Epithelial cell of esophagus (primary cell): ENCODE measurements around the gene SVBP.

Source experiments
- DNase-seq: peaks from one replicate; pipeline ENCODE4 v3.0.0; 2010; ENCODE audit warnings: low read depth
- H3K4me3 ChIP-seq: 2 replicates; pipeline ENCODE4 v1.5.1; 2011; ENCODE audit warnings: mild to moderate bottlenecking, low read length, control low read depth
- TF ChIP-seq, protein P1 (sequence below): IDR thresholded peaks from 2 replicates; pipeline ENCODE4 v1.5.1; 2011; ENCODE audit warnings: low read depth, mild to moderate bottlenecking, low read length, control low read depth, inconsistent platforms; ENCODE audit not compliant: insufficient read depth; ENCODE audit errors: missing control alignments

The SVBP gene

DNA sequence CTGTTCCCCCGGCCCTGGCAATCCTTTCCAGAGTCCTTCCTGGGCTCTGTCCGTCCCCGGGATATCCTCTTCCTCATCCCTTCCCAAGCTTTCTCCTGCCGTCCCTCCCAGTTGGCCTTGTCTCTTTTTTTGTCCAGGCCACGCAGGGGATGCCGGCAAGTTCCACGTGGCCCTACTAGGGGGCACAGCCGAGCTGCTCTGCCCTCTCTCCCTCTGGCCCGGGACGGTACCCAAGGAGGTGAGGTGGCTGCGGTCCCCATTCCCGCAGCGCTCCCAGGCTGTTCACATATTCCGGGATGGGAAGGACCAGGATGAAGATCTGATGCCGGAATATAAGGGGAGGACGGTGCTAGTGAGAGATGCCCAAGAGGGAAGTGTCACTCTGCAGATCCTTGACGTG, 13.4 kb upstream of the SVBP start:
- DNase-seq, result no peak
- H3K4me3 ChIP-seq, result no peak overlapping the region
- TF ChIP-seq, protein P1, sequence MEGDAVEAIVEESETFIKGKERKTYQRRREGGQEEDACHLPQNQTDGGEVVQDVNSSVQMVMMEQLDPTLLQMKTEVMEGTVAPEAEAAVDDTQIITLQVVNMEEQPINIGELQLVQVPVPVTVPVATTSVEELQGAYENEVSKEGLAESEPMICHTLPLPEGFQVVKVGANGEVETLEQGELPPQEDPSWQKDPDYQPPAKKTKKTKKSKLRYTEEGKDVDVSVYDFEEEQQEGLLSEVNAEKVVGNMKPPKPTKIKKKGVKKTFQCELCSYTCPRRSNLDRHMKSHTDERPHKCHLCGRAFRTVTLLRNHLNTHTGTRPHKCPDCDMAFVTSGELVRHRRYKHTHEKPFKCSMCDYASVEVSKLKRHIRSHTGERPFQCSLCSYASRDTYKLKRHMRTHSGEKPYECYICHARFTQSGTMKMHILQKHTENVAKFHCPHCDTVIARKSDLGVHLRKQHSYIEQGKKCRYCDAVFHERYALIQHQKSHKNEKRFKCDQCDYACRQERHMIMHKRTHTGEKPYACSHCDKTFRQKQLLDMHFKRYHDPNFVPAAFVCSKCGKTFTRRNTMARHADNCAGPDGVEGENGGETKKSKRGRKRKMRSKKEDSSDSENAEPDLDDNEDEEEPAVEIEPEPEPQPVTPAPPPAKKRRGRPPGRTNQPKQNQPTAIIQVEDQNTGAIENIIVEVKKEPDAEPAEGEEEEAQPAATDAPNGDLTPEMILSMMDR, result no peak

DNA sequence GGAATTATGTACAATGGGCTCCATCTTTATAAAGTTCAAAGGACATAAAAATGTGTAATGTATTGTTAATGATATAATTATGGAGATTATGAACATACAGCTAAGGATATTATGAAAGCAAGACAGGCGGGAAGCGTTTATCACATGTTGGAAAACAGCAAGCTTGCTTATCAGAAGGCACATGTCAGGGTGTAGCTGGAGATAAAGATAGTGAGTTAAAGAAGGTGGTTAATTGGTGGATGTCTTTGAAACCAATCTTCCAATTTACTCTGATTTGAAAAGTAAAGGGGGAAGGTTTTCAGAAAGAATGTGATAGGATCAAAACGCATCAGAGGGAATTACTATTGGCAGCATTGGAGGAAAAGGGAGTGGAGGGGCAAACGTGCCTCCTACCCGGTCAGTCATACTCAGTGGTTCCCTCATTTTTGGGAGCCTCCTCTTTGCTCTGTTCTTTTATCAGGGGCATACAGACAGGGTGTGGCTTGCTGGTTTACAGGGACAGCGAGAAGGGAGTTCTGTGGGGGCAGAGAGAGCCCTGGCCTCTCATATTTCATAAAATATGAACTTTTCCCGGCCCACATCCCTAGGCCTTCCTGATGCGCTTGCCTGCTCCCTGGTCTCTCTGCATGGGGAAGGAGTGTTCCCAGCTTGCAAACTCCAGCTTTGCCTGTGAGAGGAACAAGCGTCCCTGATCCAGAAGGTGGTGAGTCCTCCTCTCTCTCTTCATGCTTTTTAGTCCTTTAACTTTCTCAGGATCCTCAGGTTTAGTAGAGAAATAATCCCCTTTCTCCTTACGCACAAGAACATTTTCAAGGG, 8.0 kb upstream of the SVBP start:
- TF ChIP-seq, protein P1, result no peak
- H3K4me3 ChIP-seq, result no peak overlapping the region

DNA sequence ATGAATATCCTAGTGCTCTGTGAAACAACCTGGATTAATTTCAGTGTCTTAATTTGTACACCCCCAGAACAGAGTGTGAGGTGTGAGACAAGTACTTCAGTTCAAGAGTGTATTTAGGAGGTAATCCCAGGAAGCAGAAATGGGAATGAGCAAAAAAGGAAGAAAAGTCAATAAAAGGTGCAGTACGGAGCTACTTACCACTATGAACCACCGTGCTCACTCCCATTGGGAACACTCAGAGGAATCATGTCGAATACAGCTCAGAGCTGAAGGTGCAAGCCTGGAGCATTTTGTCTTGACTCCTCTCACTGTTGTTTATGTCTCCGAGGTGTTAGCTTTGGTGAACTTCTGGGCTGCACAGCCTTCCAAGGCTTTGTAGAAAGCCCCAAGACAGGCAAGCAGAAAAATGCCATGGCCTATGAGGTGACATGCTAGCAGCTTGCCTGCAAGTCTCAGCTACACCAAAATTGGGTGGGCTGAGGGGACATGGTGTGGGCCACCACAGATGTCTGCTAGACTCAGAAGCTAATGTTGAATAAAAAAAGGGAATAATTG, 7.4 kb upstream of the SVBP start:
- TF ChIP-seq, protein P1, result no peak
- no peak for DNase-seq
- H3K4me3 ChIP-seq, result no peak overlapping the region

More for the DNA sequence above, 8.0 kb upstream of the SVBP start:
- no peak for DNase-seq

DNA sequence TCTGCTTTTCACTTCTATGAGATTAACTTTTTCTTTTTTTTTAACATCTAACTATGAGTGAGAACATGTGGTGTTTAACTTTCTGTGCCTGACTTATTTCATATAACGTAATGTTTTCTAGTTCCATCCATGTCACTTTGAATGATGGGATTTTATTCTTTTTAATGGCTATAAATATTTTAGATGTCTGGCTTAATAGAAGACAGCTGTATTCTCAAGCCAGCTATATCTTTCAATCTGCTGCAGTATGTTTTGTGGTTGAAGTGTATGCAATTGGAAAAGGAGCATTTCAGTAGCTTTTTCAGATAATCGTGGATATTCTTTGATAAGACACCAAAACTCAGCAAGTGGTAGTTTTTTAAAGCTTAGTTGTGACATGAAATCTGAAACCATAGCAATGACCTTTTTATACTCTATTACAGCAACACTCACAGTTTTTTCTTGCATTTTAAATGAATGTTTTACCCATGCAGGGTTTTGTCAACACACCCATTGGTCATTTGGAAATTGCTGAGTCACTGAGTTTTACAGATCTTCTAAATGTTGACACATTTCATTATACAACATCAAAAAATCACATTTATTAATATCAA, 5.7 kb upstream of the SVBP start:
- H3K4me3 ChIP-seq, result no peak overlapping the region
- TF ChIP-seq, protein P1, result no peak
- no peak for DNase-seq

DNA sequence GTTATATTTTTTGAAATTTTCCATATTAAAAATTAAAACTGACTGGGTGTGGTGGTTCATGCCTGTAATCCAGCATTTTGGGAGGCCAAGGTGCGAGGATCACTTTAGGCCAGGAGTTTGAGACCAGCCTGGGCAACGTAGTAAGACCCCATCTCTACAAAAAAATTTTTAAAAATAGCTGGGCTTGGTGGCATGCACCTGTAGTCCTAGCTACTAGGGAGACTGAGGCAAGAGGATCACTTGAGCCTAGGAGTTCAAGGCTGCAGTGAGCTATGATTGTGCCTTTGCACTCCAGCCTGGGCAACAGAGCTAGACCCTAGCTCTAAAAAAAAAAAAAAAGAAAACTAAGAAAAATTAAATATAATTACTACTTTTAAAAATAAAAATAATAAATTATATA, 4.5 kb upstream of the SVBP start:
- DNase-seq, result no peak
- no peak overlapping the region for H3K4me3 ChIP-seq
- TF ChIP-seq, protein P1, result no peak

DNA sequence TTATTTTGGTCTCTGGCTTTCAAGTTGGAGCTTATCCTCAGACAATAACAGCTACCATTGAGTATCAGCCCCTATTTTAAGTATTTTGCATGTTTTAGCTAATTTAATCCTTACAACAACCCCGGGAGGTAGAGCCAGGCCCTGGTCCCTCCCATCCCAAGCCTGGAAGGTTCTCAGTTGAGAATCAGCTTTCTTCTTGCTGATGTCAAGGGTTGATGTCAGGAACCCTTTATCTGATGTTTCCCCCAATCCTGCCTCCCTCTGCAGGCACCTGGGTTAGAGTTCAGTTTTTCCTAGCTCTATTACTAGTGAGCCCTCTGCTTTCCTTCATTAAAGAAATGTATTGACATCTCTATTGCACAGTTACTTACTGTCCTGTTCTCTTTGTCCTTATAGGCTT, 3.6 kb upstream of the SVBP start:
- H3K4me3 ChIP-seq, result no peak overlapping the region
- TF ChIP-seq, protein P1, result no peak
- DNase-seq, result no peak

DNA sequence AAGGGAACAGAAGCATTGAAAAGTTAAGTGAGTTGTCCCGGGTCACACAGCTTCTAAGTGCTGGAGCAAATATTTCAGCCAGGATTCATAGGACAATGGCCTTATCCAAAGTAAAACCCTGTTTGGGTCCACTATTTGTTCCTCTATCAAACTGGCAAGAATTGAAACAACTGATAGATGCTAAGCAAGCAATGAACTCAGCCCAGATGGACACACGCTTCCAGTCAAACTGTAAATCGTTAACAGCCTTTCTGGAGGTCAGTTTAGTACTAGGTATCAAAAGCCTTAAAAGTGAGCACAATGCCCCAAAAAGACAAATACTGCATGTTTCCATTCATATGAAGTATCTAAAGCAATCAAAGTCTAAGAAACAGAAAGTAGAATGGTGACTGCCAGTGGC, 779 bp upstream of the SVBP start:
- TF ChIP-seq, protein P1, result no peak
- no peak for DNase-seq
- no peak overlapping the region for H3K4me3 ChIP-seq
